ENCODE measurements around the gene C16orf92. TPM values are rescaled to one million over a fixed set of nuclear protein-coding genes. Genes with fewer than 3 reads are reported as not detected.

C16orf92 gene
- total RNA-seq, 5 donors from 2014 or later (not counting 1 experiment from before 2014, with no cell fraction given), result not detected

DNA sequence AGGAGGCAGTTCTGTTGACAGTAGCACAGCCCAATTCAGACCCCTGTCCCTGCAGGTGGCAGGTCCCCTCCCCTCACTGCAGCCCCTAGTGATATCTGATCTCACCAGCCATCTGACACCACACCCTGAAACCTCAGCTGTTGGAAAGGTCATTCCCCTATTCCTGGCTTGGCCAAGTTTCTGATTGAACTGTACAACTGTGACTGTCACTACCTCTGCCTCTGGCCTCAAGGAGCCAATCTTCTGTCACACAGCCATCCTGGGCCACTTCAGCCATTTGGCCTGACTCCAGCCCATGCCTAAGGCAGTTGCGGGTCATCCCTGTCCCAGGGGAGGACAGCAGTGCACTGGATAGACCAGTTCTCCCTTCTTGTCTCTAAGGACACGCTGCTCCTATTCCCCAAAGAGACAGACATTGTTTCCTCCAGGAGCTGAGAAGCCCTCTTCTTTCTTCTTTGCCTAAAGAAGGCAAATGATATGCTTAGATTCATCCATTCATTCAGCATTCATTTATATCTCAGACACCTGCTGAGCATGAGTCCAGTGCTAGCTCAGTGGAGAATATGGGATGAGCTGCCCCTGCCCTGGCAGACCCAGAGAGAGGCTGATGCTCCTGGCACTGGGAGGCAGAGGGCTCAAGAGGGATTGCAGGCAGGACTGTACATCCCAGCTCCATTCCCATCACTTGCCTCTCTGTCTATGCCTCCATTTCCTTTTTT, 38.0 kb downstream of the C16orf92 start:
- Histone ChIP-seq H3K27ac (ENCODE audit: low read length) (no peak overlapping the region), H3K4me1 (ENCODE audit: control insufficient read depth in 1 of 2, extremely low read depth in 1 of 2, insufficient read depth in 2 of 2, low read length in 2 of 2) (peaks cover 3 to 18% of the 10 kb centered on the region in 2 experiments), H3K4me3 (ENCODE audit: control insufficient read depth in 1 of 2, extremely low read depth in 1 of 2, low read length in 1 of 2) (no peak overlapping the region), H3K36me3 (ENCODE audit: control insufficient read depth in 2 of 2, extremely low read depth in 1 of 2, insufficient read depth in 1 of 2, low read length in 1 of 2) (no peaks in the 10 kb centered on the region), H3K9me3 (no peaks in the 10 kb centered on the region), H3K27me3 (replicated peaks in 1 of 2; ENCODE audit: control insufficient read depth in 2 of 2, extremely low read depth in 1 of 2, insufficient read depth in 2 of 2, low read length in 1 of 2) (no peaks in the 10 kb centered on the region)
- no peaks in the 10 kb centered on the region for H3K27me3 Mint-ChIP-seq
- POLR2A ChIA-PET, result interaction anchor here (0.6 kb wide), 3 partner anchors 22 to 501 kb away, joined by 8 to 18 read pairs (median 13); no protein-coding TSS in a partner anchor
- WGBS (ENCODE audit: insufficient coverage), result 90% methylated on average over 2 of the region's 2 CpGs
- no peak for ATAC-seq (replicated peaks in 1 of 4)
- no peaks in the 10 kb centered on the region for H3K9me3 Mint-ChIP-seq
- H3K4me3 Mint-ChIP-seq, result no peak overlapping the region
- H3K27ac Mint-ChIP-seq, result no peak overlapping the region
- H3K36me3 Mint-ChIP-seq, result no peaks in the 10 kb centered on the region
- H3K4me1 Mint-ChIP-seq, result peaks cover 7 to 9% (median 9%) of the 10 kb centered on the region in 3 donors
- no peak for DNase-seq
- CTCF ChIA-PET, result interaction anchor here (0.7 kb wide), 2 partner anchors 398 to 540 kb away, joined by 3 read pairs; no protein-coding TSS in a partner anchor

DNA sequence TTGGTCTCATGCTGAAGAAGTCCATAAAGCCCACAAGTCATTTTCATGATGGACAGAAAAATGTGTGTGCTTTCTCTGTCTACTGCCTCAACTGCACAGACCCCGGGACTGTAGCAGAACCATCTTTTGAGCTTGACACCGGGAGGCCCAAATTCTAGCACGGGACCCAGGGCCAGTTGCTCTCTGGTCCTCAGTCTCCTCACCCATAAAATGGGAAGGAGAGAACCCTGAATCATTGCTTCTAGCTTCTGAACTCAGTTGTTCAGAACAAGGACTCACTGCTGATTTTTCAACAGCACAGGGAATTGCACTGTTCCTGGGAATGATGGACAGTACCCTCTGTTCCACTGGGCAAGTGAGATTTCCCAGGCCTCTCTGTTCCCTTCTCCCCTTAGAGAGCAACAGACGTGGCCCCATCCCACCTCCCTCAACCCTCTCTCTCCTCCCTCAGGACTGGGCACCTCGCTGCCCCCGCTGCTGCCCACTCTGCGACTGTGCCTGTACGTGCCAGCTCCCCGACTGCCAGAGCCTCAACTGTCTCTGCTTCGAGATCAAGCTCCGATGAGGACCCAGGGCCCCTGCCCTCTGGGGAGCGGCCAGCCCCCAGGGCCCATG, 40.4 kb downstream of the C16orf92 start:
- no peaks in the 10 kb centered on the region for H3K27me3 ChIP-seq (replicated peaks in 1 of 2; ENCODE audit: control insufficient read depth in 2 of 2, extremely low read depth in 1 of 2, insufficient read depth in 2 of 2, low read length in 1 of 2)
- peaks cover 12% of the 10 kb centered on the region for H3K36me3 Mint-ChIP-seq
- no peaks in the 10 kb centered on the region for H3K9me3 Mint-ChIP-seq
- ATAC-seq (replicated peaks in 1 of 4) (no peak), DNase-seq (peak in 1 of 35 experiments; percentile 16)
- no peaks in the 10 kb centered on the region for H3K9me3 ChIP-seq
- H3K4me1 ChIP-seq (ENCODE audit: control insufficient read depth in 1 of 2, extremely low read depth in 1 of 2, insufficient read depth in 2 of 2, low read length in 2 of 2), result peaks cover 14 to 42% of the 10 kb centered on the region in 2 experiments
- H3K27ac ChIP-seq (ENCODE audit: low read length), result peak overlapping the region; percentile 93
- H3K4me3 Mint-ChIP-seq, result peak overlapping the region; percentile 13 to 98 (median 94)
- peak overlapping the region in 1 of 2 donors; percentile 96 for H3K4me3 ChIP-seq (ENCODE audit: control insufficient read depth in 1 of 2, extremely low read depth in 1 of 2, low read length in 1 of 2)
- peaks cover 21 to 24% (median 23%) of the 10 kb centered on the region in 3 donors for H3K4me1 Mint-ChIP-seq
- whole genome bisulfite sequencing (ENCODE audit: insufficient coverage), result 63% methylated on average over 12 of the region's 12 CpGs
- H3K27me3 Mint-ChIP-seq, result no peaks in the 10 kb centered on the region
- POLR2A ChIA-PET, result interaction anchor here in 1 of 2 donors (0.7 kb wide), 1 partner anchor 13 kb away, joined by 5 read pairs; no protein-coding TSS in a partner anchor
- peak overlapping the region; percentile 99 for H3K27ac Mint-ChIP-seq
- peaks cover 4 to 15% of the 10 kb centered on the region in 2 donors for H3K36me3 ChIP-seq (ENCODE audit: control insufficient read depth in 2 of 2, extremely low read depth in 1 of 2, insufficient read depth in 1 of 2, low read length in 1 of 2)
- CTCF ChIA-PET, result interaction anchor here (0.7 to 1.2 kb wide), 2 partner anchors 20 to 29 kb away, joined by 4 to 7 read pairs; partner anchors contain the start of gene TBX6 (in 1 of the 2)

DNA sequence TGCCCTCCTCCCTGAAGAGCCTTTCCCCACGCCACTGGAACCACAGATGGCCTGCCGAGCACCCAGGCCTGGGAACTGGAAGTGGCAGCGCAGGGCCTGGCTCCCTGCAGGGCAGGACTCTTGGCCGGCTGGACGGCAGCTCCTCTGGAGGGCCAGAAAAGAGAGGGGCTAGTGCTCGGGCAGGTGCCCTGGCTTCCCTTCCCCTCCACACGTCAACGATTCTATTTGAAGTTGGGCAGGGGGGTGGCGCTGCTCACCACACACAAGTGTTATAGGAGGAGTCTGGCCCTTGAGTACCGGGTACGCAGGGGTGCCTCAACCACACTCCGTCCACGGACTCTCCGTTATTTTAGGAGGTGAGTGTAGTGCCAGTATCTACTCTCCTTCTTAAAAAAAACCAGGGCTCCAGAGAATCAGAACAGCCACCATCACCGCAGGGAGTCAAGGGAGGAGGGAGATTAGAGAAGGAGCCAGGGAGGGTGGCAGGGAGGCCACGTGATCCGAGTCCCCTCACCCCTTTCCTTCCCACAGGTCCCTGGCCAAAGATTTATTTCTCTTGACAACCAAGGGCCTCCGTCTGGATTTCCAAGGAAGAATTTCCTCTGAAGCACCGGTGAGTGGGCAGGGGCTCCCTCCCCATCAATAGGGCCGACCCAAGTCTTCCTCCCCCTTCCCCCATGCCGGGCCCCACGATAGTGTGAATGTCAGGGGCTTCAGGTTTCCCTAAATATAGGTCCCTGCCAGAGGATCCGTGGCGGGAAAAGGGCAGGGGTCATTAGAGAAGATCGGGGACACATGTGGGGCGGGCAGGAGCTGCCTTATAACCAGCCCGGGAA, 41.1 kb downstream of the C16orf92 start:
- ATAC-seq (replicated peaks in 1 of 4) (peak; percentile 22 to 33 (median 28)), DNase-seq (peak; percentile 24 to 78 (median 58))
- H3K9me3 Mint-ChIP-seq, result no peaks in the 10 kb centered on the region
- Histone ChIP-seq H3K9me3 (no peaks in the 10 kb centered on the region), H3K4me1 (ENCODE audit: control insufficient read depth in 1 of 2, extremely low read depth in 1 of 2, insufficient read depth in 2 of 2, low read length in 2 of 2) (peaks cover 14 to 49% of the 10 kb centered on the region in 2 experiments), H3K27me3 (replicated peaks in 1 of 2; ENCODE audit: control insufficient read depth in 2 of 2, extremely low read depth in 1 of 2, insufficient read depth in 2 of 2, low read length in 1 of 2) (no peaks in the 10 kb centered on the region), H3K4me3 (ENCODE audit: control insufficient read depth in 1 of 2, extremely low read depth in 1 of 2, low read length in 1 of 2) (peak overlapping the region; percentile 95 to 96), H3K27ac (ENCODE audit: low read length) (peak overlapping the region; percentile 93), H3K36me3 (ENCODE audit: control insufficient read depth in 2 of 2, extremely low read depth in 1 of 2, insufficient read depth in 1 of 2, low read length in 1 of 2) (peaks cover 8 to 23% of the 10 kb centered on the region in 2 donors)
- H3K4me1 Mint-ChIP-seq, result peaks cover 23 to 30% (median 28%) of the 10 kb centered on the region in 3 donors
- H3K27me3 Mint-ChIP-seq, result no peaks in the 10 kb centered on the region
- H3K27ac Mint-ChIP-seq, result peak overlapping the region; percentile 99
- POLR2A ChIA-PET, result interaction anchor here in 1 of 2 donors (0.6 kb wide), 2 partner anchors 11 to 256 kb away, joined by 4 to 5 read pairs; no protein-coding TSS in a partner anchor
- peak overlapping the region; percentile 94 to 99 (median 98) for H3K4me3 Mint-ChIP-seq
- CTCF ChIA-PET, result interaction anchor here (1.2 to 1.7 kb wide), 2 partner anchors 21 to 27 kb away, joined by 4 to 12 read pairs; partner anchors contain the start of gene TBX6 (in 1 of the 2)
- H3K36me3 Mint-ChIP-seq, result peaks cover 18% of the 10 kb centered on the region
- WGBS (ENCODE audit: insufficient coverage), result 7% methylated on average over 9 of the region's 27 CpGs

DNA sequence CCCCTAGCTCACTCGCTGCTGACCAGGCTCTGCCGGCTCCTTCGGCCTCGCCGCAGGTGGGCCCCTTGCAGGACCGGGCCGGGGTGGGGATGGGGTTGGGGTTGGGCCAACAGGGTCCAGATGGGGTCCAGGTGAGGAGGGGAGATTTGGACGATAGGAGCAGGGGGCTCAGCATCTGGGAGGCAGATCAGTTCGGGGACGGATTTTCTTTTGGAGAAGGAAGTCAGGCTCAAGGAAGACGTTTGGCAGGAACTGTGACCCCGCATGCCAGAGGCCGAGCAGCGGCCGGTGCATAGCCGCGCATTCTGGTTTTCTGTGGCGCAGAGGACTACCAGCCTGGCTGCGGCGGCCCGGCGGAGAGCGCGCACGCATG, 41.7 kb downstream of the C16orf92 start:
- Histone ChIP-seq H3K4me1 (ENCODE audit: control insufficient read depth in 1 of 2, extremely low read depth in 1 of 2, insufficient read depth in 2 of 2, low read length in 2 of 2) (peaks cover 14 to 55% of the 10 kb centered on the region in 2 experiments), H3K27ac (ENCODE audit: low read length) (peak overlapping the region; percentile 93), H3K4me3 (ENCODE audit: control insufficient read depth in 1 of 2, extremely low read depth in 1 of 2, low read length in 1 of 2) (peak overlapping the region; percentile 95 to 96), H3K36me3 (ENCODE audit: control insufficient read depth in 2 of 2, extremely low read depth in 1 of 2, insufficient read depth in 1 of 2, low read length in 1 of 2) (peaks cover 13 to 29% of the 10 kb centered on the region in 2 donors), H3K9me3 (no peaks in the 10 kb centered on the region), H3K27me3 (replicated peaks in 1 of 2; ENCODE audit: control insufficient read depth in 2 of 2, extremely low read depth in 1 of 2, insufficient read depth in 2 of 2, low read length in 1 of 2) (no peaks in the 10 kb centered on the region)
- Mint-ChIP-seq H3K4me1 (peaks cover 29 to 36% (median 34%) of the 10 kb centered on the region in 3 donors), H3K4me3 (peak overlapping the region; percentile 94 to 99 (median 98)), H3K27me3 (no peaks in the 10 kb centered on the region), H3K36me3 (peaks cover 23% of the 10 kb centered on the region), H3K27ac (peak overlapping the region; percentile 98 to 99), H3K9me3 (no peaks in the 10 kb centered on the region)
- WGBS (ENCODE audit: insufficient coverage), result 0% methylated on average over 23 of the region's 25 CpGs
- CTCF ChIA-PET, result interaction anchor here in 1 of 2 donors (1.7 kb wide), 1 partner anchor 27 kb away, joined by 12 read pairs; the partner anchor contains the start of gene TBX6
- no peak for ATAC-seq (replicated peaks in 1 of 4)
- POLR2A ChIA-PET, result interaction anchor here in 1 of 2 donors (0.6 kb wide), 2 partner anchors 10 to 257 kb away, joined by 4 to 5 read pairs; no protein-coding TSS in a partner anchor
- peak in 1 of 35 experiments; percentile 7 for DNase-seq

DNA sequence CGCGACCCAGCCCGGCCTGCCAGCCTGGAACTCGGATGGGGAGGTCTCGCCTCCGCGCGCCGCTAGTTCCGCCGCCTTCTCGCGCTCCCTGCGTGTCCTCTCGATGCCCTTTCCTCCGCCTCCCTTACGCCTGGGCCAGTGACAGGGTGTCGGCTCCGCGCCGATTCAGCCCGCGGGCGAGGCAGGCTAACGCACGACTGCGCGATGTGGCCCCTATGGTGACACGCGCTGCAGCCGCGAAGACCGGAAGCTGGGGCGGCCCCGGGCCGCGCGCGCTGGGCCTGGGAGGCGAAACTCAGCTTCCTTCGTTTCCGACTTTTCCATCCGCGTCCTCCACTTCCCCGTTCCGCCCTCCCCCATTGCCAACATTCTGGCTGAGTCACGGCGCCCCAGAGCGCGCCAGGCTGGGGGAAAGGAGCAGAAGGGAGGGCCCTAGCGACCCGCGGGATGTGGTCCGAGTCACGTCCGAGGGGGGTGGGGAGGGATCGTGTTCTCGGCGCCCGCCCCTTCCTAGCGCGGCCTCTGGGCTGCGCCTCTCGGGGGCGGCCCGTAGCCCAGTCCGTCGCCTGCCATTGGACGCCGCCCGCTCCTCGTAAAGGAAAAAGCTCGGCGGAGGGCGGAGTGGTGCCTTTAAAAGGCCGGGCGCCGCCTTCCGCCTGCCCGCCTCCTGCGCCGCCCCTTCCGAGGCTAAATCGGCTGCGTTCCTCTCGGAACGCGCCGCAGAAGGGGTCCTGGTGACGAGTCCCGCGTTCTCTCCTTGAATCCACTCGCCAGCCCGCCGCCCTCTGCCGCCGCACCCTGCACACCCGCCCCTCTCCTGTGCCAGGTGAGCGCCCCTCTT, 42.3 kb downstream of the C16orf92 start, which contains the start of gene ALDOA:
Gene ALDOA, plus strand, starts transcription at position 659 of the 841 bp plus-strand sequence. CDS start 1,138 bp downstream, outside the sequence.
- Mint-ChIP-seq H3K27me3 (no peaks in the 10 kb centered on the region), H3K4me1 (peaks cover 30 to 39% (median 39%) of the 10 kb centered on the region in 3 donors), H3K9me3 (no peaks in the 10 kb centered on the region), H3K27ac (peak within 1 kb of the TSS; percentile 98), H3K4me3 (peak within 1 kb of the TSS; percentile 94 to 99 (median 98)), H3K36me3 (peaks cover 27% of the 10 kb centered on the region)
- Histone ChIP-seq H3K4me3 (ENCODE audit: control insufficient read depth in 1 of 2, extremely low read depth in 1 of 2, low read length in 1 of 2) (peak within 1 kb of the TSS; percentile 95 to 96), H3K4me1 (ENCODE audit: control insufficient read depth in 1 of 2, extremely low read depth in 1 of 2, insufficient read depth in 2 of 2, low read length in 2 of 2) (peaks cover 14 to 61% of the 10 kb centered on the region in 2 experiments), H3K27me3 (replicated peaks in 1 of 2; ENCODE audit: control insufficient read depth in 2 of 2, extremely low read depth in 1 of 2, insufficient read depth in 2 of 2, low read length in 1 of 2) (no peaks in the 10 kb centered on the region), H3K36me3 (ENCODE audit: control insufficient read depth in 2 of 2, extremely low read depth in 1 of 2, insufficient read depth in 1 of 2, low read length in 1 of 2) (peaks cover 14 to 35% of the 10 kb centered on the region in 2 donors), H3K9me3 (no peaks in the 10 kb centered on the region), H3K27ac (ENCODE audit: low read length) (peak within 1 kb of the TSS; percentile 93)
- WGBS (ENCODE audit: insufficient coverage), result under 1% methylated on average over 77 of the region's 99 CpGs
- ChIA-PET CTCF (interaction anchor here (0.5 to 1.7 kb wide), 3 partner anchors 10 to 26 kb away, joined by 3 to 12 read pairs (median 4); partner anchors contain the start of gene TBX6 (in 1 of the 2)), POLR2A (interaction anchor here in 1 of 2 donors (1.6 kb wide), 1 partner anchor 11 kb away, joined by 6 read pairs; the partner anchor contains the start of gene PPP4C)
- ATAC-seq (replicated peaks in 1 of 4) (peak; percentile 83 to 88 (median 86)), DNase-seq (peak; percentile 87 to 96 (median 91))

All from T-cell (primary cell).